Measurements from ENCODE around the gene OAF.

- TF ChIP-seq, protein P1, sequence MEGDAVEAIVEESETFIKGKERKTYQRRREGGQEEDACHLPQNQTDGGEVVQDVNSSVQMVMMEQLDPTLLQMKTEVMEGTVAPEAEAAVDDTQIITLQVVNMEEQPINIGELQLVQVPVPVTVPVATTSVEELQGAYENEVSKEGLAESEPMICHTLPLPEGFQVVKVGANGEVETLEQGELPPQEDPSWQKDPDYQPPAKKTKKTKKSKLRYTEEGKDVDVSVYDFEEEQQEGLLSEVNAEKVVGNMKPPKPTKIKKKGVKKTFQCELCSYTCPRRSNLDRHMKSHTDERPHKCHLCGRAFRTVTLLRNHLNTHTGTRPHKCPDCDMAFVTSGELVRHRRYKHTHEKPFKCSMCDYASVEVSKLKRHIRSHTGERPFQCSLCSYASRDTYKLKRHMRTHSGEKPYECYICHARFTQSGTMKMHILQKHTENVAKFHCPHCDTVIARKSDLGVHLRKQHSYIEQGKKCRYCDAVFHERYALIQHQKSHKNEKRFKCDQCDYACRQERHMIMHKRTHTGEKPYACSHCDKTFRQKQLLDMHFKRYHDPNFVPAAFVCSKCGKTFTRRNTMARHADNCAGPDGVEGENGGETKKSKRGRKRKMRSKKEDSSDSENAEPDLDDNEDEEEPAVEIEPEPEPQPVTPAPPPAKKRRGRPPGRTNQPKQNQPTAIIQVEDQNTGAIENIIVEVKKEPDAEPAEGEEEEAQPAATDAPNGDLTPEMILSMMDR (IDR thresholded peaks at IDR 0.05) = no peak
- TF ChIP-seq POLR2A (IDR thresholded peaks at IDR 0.05) = no peak
Observed at GRCh38 chr11:120239713-120240640, 29.1 kb downstream of the OAF start, which contains the start of gene POU2F3.
